Activated effector memory CD4-positive, alpha-beta T cell treated with anti-CD3 and anti-CD28 coated beads, Interleukin-2, amount 50 U/mL, for 16 hours (primary cell): ENCODE data around the gene DPPA5.
"Not testable (repeated sequence)": the region's sequence is repeated elsewhere in the genome, so short reads cannot be mapped to it uniquely, and the experiment has no call there.

Experiments
- DNase-seq: peaks from one replicate; pipeline ENCODE4 v3.0.0-alpha.2; 2020

Gene DPPA5

GRCh38 chr6:73353636-73354593 lies at the start of gene DPPA5:
DPPA5 (minus strand) TSS chr6:73354276; CDS start chr6:73354225, 51 bp downstream.
- no peak for DNase-seq

GRCh38 chr6:73400656-73401055 lies 46.6 kb upstream of the DPPA5 start:
- DNase-seq = no peak

- no peak for DNase-seq
Measured at GRCh38 chr6:73395875-73396274, 41.8 kb upstream of the DPPA5 start.

- peak; percentile 80 for DNase-seq
Measured at GRCh38 chr6:73394577-73395354, 40.7 kb upstream of the DPPA5 start, which contains the start of gene DDX43. DDX43 (plus strand) TSS chr6:73394828; CDS start chr6:73394906, 78 bp downstream.

GRCh38 chr6:73393278-73393677 lies 39.2 kb upstream of the DPPA5 start:
- no peak for DNase-seq

- not testable (repeated sequence) for DNase-seq
Measured at GRCh38 chr6:73392188-73392587, 38.1 kb upstream of the DPPA5 start.

- DNase-seq = no peak
Measured at GRCh38 chr6:73391675-73392074, 37.6 kb upstream of the DPPA5 start.

GRCh38 chr6:73389854-73390253 lies 35.8 kb upstream of the DPPA5 start:
- DNase-seq = no peak

- peak; percentile 87 for DNase-seq
Measured at GRCh38 chr6:73388800-73389512, 34.9 kb upstream of the DPPA5 start.

- DNase-seq = no peak
Measured at GRCh38 chr6:73388433-73388799, 34.3 kb upstream of the DPPA5 start.

- no peak for DNase-seq
Measured at GRCh38 chr6:73382462-73383113, 28.5 kb upstream of the DPPA5 start.

GRCh38 chr6:73381531-73381930 lies 27.5 kb upstream of the DPPA5 start:
- DNase-seq = not testable (repeated sequence)

- no peak for DNase-seq
Measured at GRCh38 chr6:73377225-73377624, 23.1 kb upstream of the DPPA5 start.

- DNase-seq = no peak
Measured at GRCh38 chr6:73375216-73375615, 21.1 kb upstream of the DPPA5 start.

GRCh38 chr6:73372516-73372915 lies 18.4 kb upstream of the DPPA5 start:
- DNase-seq = no peak

- no peak for DNase-seq
Measured at GRCh38 chr6:73371984-73372383, 17.9 kb upstream of the DPPA5 start.

- DNase-seq = no peak
Measured at GRCh38 chr6:73369563-73369962, 15.5 kb upstream of the DPPA5 start, which contains the start of gene OOEP. OOEP (minus strand) TSS chr6:73369897; CDS start chr6:73369792, 105 bp downstream.

- no peak for DNase-seq
Measured at GRCh38 chr6:73369157-73369556, 15.1 kb upstream of the DPPA5 start.

- no peak for DNase-seq
Measured at GRCh38 chr6:73368675-73369074, 14.6 kb upstream of the DPPA5 start.

GRCh38 chr6:73367761-73368355 lies 13.8 kb upstream of the DPPA5 start:
- no peak for DNase-seq

- no peak for DNase-seq
Measured at GRCh38 chr6:73364549-73364948, 10.5 kb upstream of the DPPA5 start.

GRCh38 chr6:73364121-73364520 lies 10.0 kb upstream of the DPPA5 start:
- DNase-seq = no peak
